K562 (cell line): ENCODE data around the gene ANKLE2. TPM values are rescaled to one million over a fixed set of nuclear protein-coding genes. Genes with fewer than 3 reads are reported as not detected.

ENCODE experiments used
- MED1 ChIP-seq: sonication (generic); formaldehyde crosslinking; IDR thresholded peaks from 2 replicates; pipeline ENCODE4 v1.8.1; 2023; ENCODE audit warnings: missing genetic modification reagents, borderline replicate concordance
- NR2C1 ChIP-seq, 2 experiments: fragments of 450-650 bp; IDR thresholded peaks; 2 replicates each; pipeline ENCODE4 v1.6.1; 2017; ENCODE audit warnings: mild to moderate bottlenecking in 2 of 2, antibody characterized with exemption in 1 of 2, inconsistent platforms in 1 of 2, missing compliant biosample characterization in 1 of 2, missing genetic modification characterization in 1 of 2
- PCBP2 ChIP-seq: fragments of 200-400 bp; formaldehyde crosslinking; IDR thresholded peaks from 2 replicates; pipeline ENCODE4 v1.6.1; 2018; ENCODE audit warnings: low read length, low read depth, mild to moderate bottlenecking, moderate library complexity; ENCODE audit not compliant: poor library complexity, severe bottlenecking
- RBM25 ChIP-seq: fragments of 200-400 bp; formaldehyde crosslinking; IDR thresholded peaks from 2 replicates; pipeline ENCODE4 v1.6.1; 2018; ENCODE audit warnings: low read length, low read depth, moderate library complexity; ENCODE audit not compliant: severe bottlenecking
- TCF7 ChIP-seq: sonication (generic); IDR thresholded peaks from 2 replicates; pipeline ENCODE4 v1.6.1; 2016; ENCODE audit warnings: antibody characterized with exemption, borderline replicate concordance
- ZBTB7A ChIP-seq: IDR thresholded peaks from 2 replicates; pipeline ENCODE4 v1.6.1; 2011; ENCODE audit warnings: low read depth, mild to moderate bottlenecking, low read length, moderate library complexity, borderline replicate concordance; ENCODE audit not compliant: control insufficient read depth
- ZKSCAN8 ChIP-seq: fragments of 200-800 bp; sonication (Bioruptor generic); IDR thresholded peaks from 2 replicates; pipeline ENCODE4 v1.6.1; 2016; ENCODE audit warnings: missing genetic modification characterization, missing compliant biosample characterization
- ZNF23 ChIP-seq: fragments of 250-450 bp; sonication (Bioruptor Pico); IDR thresholded peaks from 2 replicates; pipeline ENCODE4 v1.4.0; 2020; ENCODE audit warnings: mild to moderate bottlenecking
- ZNF551 ChIP-seq: fragments of 250-450 bp; sonication (Bioruptor Pico); IDR thresholded peaks from 2 replicates; pipeline ENCODE4 v1.5.0; 2021; ENCODE audit warnings: mild to moderate bottlenecking, moderate library complexity
- ZNF57 ChIP-seq: fragments of 450-650 bp; formaldehyde crosslinking; IDR thresholded peaks from 2 replicates; pipeline ENCODE4 v1.4.0; 2020; ENCODE audit warnings: mild to moderate bottlenecking, moderate library complexity
- ZNF586 ChIP-seq: fragments of 450-650 bp; formaldehyde crosslinking; conservative IDR thresholded peaks from 2 replicates; pipeline ENCODE4 v1.4.0; 2020; ENCODE audit warnings: mild to moderate bottlenecking, moderate library complexity
- ZNF830 ChIP-seq: fragments of 250-450 bp; sonication (Bioruptor Pico); IDR thresholded peaks from 2 replicates; pipeline ENCODE4 v1.5.0; 2021; ENCODE audit warnings: mild to moderate bottlenecking
- polyA plus RNA-seq, 8 experiments: library from polyadenylated mRNA; depleted of rRNA in 4 of 8; stranded (reverse) in 5 of 8; unstranded in 3 of 8; fragments of >200 nt; fragmentation: Nextera tagmentation in 2 of 8; fragmentation: Illumina TruSeq in 1 of 8; extraction: Ambion mirVana in 2 of 8; extraction: Trizol in 1 of 8; gene quantifications; 2 replicates each; pipeline versions ENCODE4 v1.2.1 to v1.2.3, GENCODE V29; 2011 to 2014; ENCODE audit warnings: inconsistent platforms in 1 of 8, missing spikeins in 1 of 8
- total RNA-seq, 7 experiments: library from RNA; depleted of rRNA in 6 of 7; stranded (reverse); fragments of >200 nt in 6 of 7; fragmentation: Illumina TruSeq in 2 of 7; extraction: Trizol in 2 of 7; gene quantifications; 2 replicates each; pipeline versions ENCODE4 v1.2.1 to v1.2.3, GENCODE V29; 2011 to 2021; ENCODE audit warnings: low replicate concordance in 1 of 7
- TF ChIP-seq, protein P1 (sequence below), 2 experiments: fragments of 450-650 bp; formaldehyde crosslinking in 1 of 2; IDR thresholded peaks; 2 replicates each; pipeline versions ENCODE4 v1.4.0 to v1.6.1; 2014 to 2020; ENCODE audit warnings: mild to moderate bottlenecking in 2 of 2, borderline replicate concordance in 1 of 2, low read depth in 1 of 2
- TF ChIP-seq, protein P2 (sequence below), 2 experiments: IDR thresholded peaks in 1 of 2; conservative IDR thresholded peaks in 1 of 2; 2 replicates each; pipeline ENCODE4 v1.6.1; 2016; ENCODE audit warnings: low read depth in 2 of 2, mild to moderate bottlenecking in 1 of 2, missing compliant biosample characterization in 1 of 2, missing genetic modification characterization in 1 of 2, moderate library complexity in 1 of 2

ANKLE2 gene
- total and polyA plus RNA-seq, 9 of the 15 experiments (the other 6 are each of a cell fraction or from before 2014, with no cell fraction given), result 3.2 to 57.7 (median 45.6) TPM

DNA sequence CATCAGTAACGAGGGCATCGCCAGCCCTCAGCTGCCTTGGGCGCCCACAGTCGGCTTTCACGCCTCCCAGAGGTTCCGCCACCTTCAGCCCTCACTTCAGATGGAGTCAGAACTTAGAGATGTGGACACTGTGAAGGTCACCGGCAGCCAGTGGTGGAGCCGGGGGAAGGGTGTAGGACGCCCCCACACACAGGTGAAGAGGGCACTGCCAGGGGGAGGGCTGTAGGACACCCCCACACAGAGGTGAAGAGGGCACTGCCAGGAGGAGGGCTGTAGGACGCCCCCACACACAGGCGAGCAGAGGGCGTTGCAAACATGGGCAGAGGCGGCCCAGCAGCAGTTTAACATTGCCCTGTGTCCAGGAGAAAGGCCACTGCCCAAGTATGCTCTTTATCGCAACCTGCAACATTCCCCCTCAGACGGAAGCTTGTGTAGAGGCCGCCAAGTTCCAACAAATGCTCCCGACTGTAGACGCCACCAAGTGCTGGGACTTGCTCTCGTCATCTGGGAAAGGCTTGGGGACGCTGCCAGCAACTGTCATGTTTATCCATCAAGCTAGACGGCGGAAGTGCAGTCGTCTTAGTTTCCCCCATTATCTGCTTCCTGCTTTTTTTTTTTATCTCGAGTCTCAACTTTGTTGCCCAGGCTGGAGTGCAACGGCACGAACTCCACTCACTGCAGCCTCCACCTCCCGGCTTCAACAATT is 4.9 kb upstream of the ANKLE2 start (continued):
- TF ChIP-seq ZNF551 (CRISPR knock-in tag) (no peak), ZKSCAN8 (CRISPR knock-in tag) (no peak), ZBTB7A (no peak), ZNF23 (CRISPR knock-in tag) (no peak), ZNF586 (CRISPR knock-in tag) (no peak), MED1 (CRISPR knock-in tag) (no peak), RBM25 (no peak), ZNF57 (CRISPR knock-in tag) (no peak), NR2C1 (IDR thresholded peaks at IDR 0.05) (no peak), NR2C1 (tag; IDR thresholded peaks at IDR 0.05) (no peak), PCBP2 (no peak), TCF7 (no peak), ZNF830 (CRISPR knock-in tag) (no peak)
- TF ChIP-seq, protein P1, sequence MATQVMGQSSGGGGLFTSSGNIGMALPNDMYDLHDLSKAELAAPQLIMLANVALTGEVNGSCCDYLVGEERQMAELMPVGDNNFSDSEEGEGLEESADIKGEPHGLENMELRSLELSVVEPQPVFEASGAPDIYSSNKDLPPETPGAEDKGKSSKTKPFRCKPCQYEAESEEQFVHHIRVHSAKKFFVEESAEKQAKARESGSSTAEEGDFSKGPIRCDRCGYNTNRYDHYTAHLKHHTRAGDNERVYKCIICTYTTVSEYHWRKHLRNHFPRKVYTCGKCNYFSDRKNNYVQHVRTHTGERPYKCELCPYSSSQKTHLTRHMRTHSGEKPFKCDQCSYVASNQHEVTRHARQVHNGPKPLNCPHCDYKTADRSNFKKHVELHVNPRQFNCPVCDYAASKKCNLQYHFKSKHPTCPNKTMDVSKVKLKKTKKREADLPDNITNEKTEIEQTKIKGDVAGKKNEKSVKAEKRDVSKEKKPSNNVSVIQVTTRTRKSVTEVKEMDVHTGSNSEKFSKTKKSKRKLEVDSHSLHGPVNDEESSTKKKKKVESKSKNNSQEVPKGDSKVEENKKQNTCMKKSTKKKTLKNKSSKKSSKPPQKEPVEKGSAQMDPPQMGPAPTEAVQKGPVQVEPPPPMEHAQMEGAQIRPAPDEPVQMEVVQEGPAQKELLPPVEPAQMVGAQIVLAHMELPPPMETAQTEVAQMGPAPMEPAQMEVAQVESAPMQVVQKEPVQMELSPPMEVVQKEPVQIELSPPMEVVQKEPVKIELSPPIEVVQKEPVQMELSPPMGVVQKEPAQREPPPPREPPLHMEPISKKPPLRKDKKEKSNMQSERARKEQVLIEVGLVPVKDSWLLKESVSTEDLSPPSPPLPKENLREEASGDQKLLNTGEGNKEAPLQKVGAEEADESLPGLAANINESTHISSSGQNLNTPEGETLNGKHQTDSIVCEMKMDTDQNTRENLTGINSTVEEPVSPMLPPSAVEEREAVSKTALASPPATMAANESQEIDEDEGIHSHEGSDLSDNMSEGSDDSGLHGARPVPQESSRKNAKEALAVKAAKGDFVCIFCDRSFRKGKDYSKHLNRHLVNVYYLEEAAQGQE (IDR thresholded peaks at IDR 0.05; ENCODE audit: borderline replicate concordance), result no peak
- TF ChIP-seq, protein P1 (CRISPR knock-in tag; IDR thresholded peaks at IDR 0.05; ENCODE audit: low read depth), result no peak
- TF ChIP-seq, protein P2, sequence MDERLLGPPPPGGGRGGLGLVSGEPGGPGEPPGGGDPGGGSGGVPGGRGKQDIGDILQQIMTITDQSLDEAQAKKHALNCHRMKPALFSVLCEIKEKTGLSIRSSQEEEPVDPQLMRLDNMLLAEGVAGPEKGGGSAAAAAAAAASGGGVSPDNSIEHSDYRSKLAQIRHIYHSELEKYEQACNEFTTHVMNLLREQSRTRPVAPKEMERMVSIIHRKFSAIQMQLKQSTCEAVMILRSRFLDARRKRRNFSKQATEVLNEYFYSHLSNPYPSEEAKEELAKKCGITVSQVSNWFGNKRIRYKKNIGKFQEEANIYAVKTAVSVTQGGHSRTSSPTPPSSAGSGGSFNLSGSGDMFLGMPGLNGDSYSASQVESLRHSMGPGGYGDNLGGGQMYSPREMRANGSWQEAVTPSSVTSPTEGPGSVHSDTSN (CRISPR knock-in tag; IDR thresholded peaks at IDR 0.05; ENCODE audit: low read depth), result no peak
- TF ChIP-seq, protein P2 (tag; conservative IDR thresholded peaks at IDR 0.05; ENCODE audit: low read depth), result peak; percentile 72
